Panc1 (cell line): ENCODE data around the gene SNTG2. TPM values are rescaled to one million over a fixed set of nuclear protein-coding genes. Genes with fewer than 3 reads are reported as not detected.

Experiments
- ATAC-seq: fragments of 200-7000 bp; cut with Tn5 transposase; 2 replicates; pipeline ENCODE4 v1.9.1; 2020; ENCODE audit warnings: mild to moderate bottlenecking, moderate library complexity
- BruUV-seq: library from RNA; stranded (reverse); fragments of 400-500 nt; replicated peaks from 2 replicates; lab custom pipeline; 2021; lab: Mats Ljungman, UMichigan
- CTCF ChIA-PET: fragments of 300-600 bp; sonication (Branson Sonifier 250); formaldehyde crosslinking; loops from one replicate; lab custom pipeline; 2022; ENCODE audit warnings: antibody characterized with exemption; lab: Charles Lee
- POLR2A ChIA-PET: fragments of 300-600 bp; sonication (Branson Sonifier 250); formaldehyde crosslinking; loops from one replicate; lab custom pipeline; 2022; ENCODE audit warnings: antibody characterized with exemption; lab: Charles Lee
- DNase-seq: peaks from one replicate; pipeline ENCODE4 v3.0.0-alpha.2; 2010; ENCODE audit warnings: low read depth, low spot score
- H3K27ac ChIP-seq: 2 replicates; pipeline ENCODE4 v1.5.1; 2011; ENCODE audit warnings: mild to moderate bottlenecking, low read length, inconsistent platforms
- H3K27me3 ChIP-seq: fragments of 200-500 bp; sonication (Bioruptor generic); 2 replicates; pipeline ENCODE4 v1.6.0; 2014; ENCODE audit warnings: low read length, inconsistent platforms; ENCODE audit not compliant: control insufficient read depth, insufficient read depth
- H3K36me3 ChIP-seq: fragments of 200-500 bp; sonication (Bioruptor generic); 2 replicates; pipeline ENCODE4 v1.5.1; 2014; ENCODE audit warnings: inconsistent platforms, mild to moderate bottlenecking, low read length, moderate library complexity; ENCODE audit not compliant: control insufficient read depth, insufficient read depth
- H3K4me1 ChIP-seq: 2 replicates; pipeline ENCODE4 v1.5.1; 2011; ENCODE audit warnings: inconsistent platforms, mild to moderate bottlenecking, low read length, moderate library complexity; ENCODE audit not compliant: control insufficient read depth, insufficient read depth
- H3K4me3 ChIP-seq, 2 experiments: 2 replicates each; pipeline ENCODE4 v1.5.1; 2011 to 2012; ENCODE audit warnings: low read depth in 2 of 2, low read length in 2 of 2, mild to moderate bottlenecking in 2 of 2, inconsistent platforms in 1 of 2, moderate library complexity in 1 of 2
- H3K9me3 ChIP-seq: fragments of 200-500 bp; sonication (Bioruptor generic); 2 replicates; pipeline ENCODE4 v1.5.1; 2014; ENCODE audit warnings: low read depth, mild to moderate bottlenecking, inconsistent platforms, low read length, moderate library complexity; ENCODE audit not compliant: control insufficient read depth, insufficient read depth
- POLR2AphosphoS5 ChIP-seq: IDR thresholded peaks from 2 replicates; pipeline ENCODE4 v1.6.1; 2012; ENCODE audit warnings: mild to moderate bottlenecking, low read depth, low read length, moderate library complexity
- REST ChIP-seq, 2 experiments: IDR thresholded peaks; 2 replicates each; pipeline ENCODE4 v1.6.1; 2011 to 2012; ENCODE audit warnings: low read depth in 2 of 2, control low read depth in 1 of 2, low read length in 1 of 2, mild to moderate bottlenecking in 1 of 2, moderate library complexity in 1 of 2; ENCODE audit not compliant: insufficient read depth in 1 of 2
- SIN3A ChIP-seq: IDR thresholded peaks from 2 replicates; pipeline ENCODE4 v1.6.1; 2012; ENCODE audit warnings: low read depth, mild to moderate bottlenecking, low read length, moderate library complexity, borderline replicate concordance; ENCODE audit not compliant: insufficient read depth
- TCF7L2 ChIP-seq: IDR thresholded peaks from 2 replicates; pipeline ENCODE4 v1.6.1; 2011; ENCODE audit warnings: mild to moderate bottlenecking, low read depth, low read length, inconsistent platforms
- in situ Hi-C: cut with HindIII; loops from 2 replicates; pipeline ENCODE4 v1.10.0; 2016; ENCODE audit warnings: low sequenced_read_pairs, low pct_unique_long_range_greater_than_20kb
- intact Hi-C: fragments of 100-400 bp; cut with micrococcal nuclease; formaldehyde crosslinking; loops from one replicate; pipeline ENCODE4 v1.10.0; 2022; ENCODE audit not compliant: unreplicated experiment
- total RNA-seq: library from RNA; stranded (reverse); gene quantifications from one replicate; pipeline ENCODE4 v1.2.1, GENCODE V29; 2021; ENCODE audit not compliant: unreplicated experiment
- TF ChIP-seq, protein P1 (sequence below): fragments of 450-650 bp; IDR thresholded peaks from 2 replicates; pipeline ENCODE4 v1.5.1; 2017; ENCODE audit warnings: mild to moderate bottlenecking

SNTG2 gene
- total RNA-seq, 1 experiment from 2014 or later = not detected

GRCh38 chr2:1039549-1039948 is 88.9 kb downstream of the SNTG2 start:
- H3K36me3 ChIP-seq = no peaks in the 10 kb centered on the region
- no TSS peak for BruUV-seq

DNA sequence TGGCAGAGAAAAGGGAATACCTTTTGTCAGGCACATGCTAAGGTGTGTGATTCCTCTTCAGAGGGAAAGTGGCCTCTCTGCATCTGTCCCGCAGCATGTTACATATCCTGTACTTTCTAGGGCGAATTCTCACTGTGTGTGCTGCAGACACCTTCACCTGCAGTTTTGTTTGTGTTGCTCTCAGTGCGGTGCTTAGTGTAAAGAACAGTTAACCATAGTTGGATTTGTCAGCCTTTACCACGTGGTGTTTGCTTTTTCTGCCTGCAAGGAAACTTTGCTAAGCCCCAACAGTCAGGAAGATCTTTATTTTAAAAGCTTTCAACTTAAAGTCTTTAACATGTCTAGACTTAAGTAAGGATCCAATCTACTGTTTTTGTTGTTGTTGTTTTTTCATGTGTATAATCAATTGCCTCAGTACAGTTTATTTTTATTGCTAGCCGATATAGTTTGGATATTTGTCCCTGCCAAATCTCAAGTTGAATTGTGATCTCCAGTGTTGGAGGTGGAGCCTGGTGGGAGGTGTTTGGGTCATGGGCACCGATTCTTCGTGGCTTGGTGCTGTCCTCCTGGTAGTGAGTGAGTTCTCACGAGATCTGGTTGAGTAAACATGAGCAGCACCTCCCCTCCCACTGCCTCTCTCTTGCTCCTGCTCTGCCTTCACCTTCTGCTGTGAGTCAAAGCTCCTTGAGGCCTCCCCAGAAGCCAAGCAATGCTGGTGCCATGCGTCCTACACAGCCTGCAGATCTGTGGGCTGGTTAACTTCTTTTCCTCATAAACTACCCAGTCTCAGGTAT is 90.6 kb downstream of the SNTG2 start:
- ChIA-PET POLR2A (no interaction called here), CTCF (no interaction called here)
- Histone ChIP-seq H3K27ac (no peak overlapping the region), H3K4me3 (no peak overlapping the region), H3K27me3 (no peaks in the 10 kb centered on the region), H3K36me3 (no peaks in the 10 kb centered on the region), H3K4me1 (no peaks in the 10 kb centered on the region), H3K9me3 (no peaks in the 10 kb centered on the region)
- ATAC-seq (no peak), DNase-seq (no peak)
- TF ChIP-seq SIN3A = no peak
- no peak for TF ChIP-seq POLR2AphosphoS5
- TF ChIP-seq, protein P1, sequence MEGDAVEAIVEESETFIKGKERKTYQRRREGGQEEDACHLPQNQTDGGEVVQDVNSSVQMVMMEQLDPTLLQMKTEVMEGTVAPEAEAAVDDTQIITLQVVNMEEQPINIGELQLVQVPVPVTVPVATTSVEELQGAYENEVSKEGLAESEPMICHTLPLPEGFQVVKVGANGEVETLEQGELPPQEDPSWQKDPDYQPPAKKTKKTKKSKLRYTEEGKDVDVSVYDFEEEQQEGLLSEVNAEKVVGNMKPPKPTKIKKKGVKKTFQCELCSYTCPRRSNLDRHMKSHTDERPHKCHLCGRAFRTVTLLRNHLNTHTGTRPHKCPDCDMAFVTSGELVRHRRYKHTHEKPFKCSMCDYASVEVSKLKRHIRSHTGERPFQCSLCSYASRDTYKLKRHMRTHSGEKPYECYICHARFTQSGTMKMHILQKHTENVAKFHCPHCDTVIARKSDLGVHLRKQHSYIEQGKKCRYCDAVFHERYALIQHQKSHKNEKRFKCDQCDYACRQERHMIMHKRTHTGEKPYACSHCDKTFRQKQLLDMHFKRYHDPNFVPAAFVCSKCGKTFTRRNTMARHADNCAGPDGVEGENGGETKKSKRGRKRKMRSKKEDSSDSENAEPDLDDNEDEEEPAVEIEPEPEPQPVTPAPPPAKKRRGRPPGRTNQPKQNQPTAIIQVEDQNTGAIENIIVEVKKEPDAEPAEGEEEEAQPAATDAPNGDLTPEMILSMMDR = no peak
- no peak for TF ChIP-seq TCF7L2
- in situ Hi-C loops (no loop called here), intact Hi-C loops (no loop called here)
- BruUV-seq = no TSS peak

More at GRCh38 chr2:1039549-1039948, 88.9 kb downstream of the SNTG2 start:
- Histone ChIP-seq H3K9me3 (no peaks in the 10 kb centered on the region), H3K27ac (no peak overlapping the region), H3K4me3 (no peak overlapping the region), H3K4me1 (no peaks in the 10 kb centered on the region), H3K27me3 (no peaks in the 10 kb centered on the region)
- ChIA-PET CTCF (no interaction called here), POLR2A (no interaction called here)
- ATAC-seq (no peak), DNase-seq (no peak)
- TF ChIP-seq REST (IDR thresholded peaks at IDR 0.05; ENCODE audit: insufficient read depth in 1 of 2, low read depth in 2 of 2, low read length in 1 of 2) (no peak), SIN3A (no peak), TCF7L2 (no peak), POLR2AphosphoS5 (no peak)
- TF ChIP-seq, protein P1 = no peak
- in situ Hi-C loops (no loop called here), intact Hi-C loops (no loop called here)
